ENCODE results near the gene BST2. TPM values are rescaled to one million over a fixed set of nuclear protein-coding genes. Genes with fewer than 3 reads are reported as not detected.

BST2 gene
- total RNA-seq, 2 donors from 2014 or later: 12.8 to 15.6 TPM

DNA sequence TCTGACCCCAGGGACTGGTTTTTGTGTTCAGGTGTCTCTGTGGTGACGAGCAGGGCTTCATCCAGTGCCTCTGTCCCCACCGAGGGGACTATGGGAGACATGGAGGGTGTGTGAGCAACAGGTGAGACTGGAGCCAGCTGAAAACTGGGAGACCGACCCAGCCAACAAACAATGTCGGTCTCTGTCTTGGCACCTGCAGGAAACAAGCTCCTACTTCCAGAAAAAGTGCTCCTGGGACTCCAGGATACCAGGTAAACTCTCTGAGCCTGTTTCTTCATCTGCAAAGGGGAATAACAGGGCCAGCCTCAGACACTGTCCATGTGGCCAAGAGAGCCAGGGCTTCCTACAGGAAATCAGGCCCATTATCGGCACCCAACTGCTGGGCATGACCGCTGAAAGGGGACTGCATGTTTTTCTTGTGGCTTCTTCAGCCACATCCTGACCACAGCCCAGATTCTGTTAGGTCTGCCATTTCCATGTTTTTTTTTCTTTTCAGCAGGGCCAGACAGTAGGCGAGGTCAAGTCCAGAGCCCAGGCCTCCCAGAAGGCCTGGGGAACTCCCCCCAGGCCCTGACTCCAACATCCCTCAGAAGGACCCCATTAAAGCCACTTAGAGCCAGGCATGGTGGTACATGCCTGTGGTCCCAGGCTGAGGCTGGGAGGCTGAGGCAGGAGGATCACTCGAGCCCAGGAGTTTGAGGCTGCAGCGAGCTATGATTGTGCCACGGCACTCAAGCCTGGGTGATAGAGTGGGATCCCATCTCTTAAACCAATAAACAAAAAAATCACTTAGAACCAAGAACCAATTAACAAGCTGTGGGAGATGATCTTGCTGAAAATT is 836 bp upstream of the BST2 start:
- peak overlapping the region; percentile 88 for H3K27ac ChIP-seq
- peaks cover 3% of the 10 kb centered on the region for H3K4me1 ChIP-seq
- peak overlapping the region; percentile 59 to 71 for H3K9ac ChIP-seq (ENCODE audit: low read depth in 2 of 2, low read length in 2 of 2)
- TF ChIP-seq, protein P1, sequence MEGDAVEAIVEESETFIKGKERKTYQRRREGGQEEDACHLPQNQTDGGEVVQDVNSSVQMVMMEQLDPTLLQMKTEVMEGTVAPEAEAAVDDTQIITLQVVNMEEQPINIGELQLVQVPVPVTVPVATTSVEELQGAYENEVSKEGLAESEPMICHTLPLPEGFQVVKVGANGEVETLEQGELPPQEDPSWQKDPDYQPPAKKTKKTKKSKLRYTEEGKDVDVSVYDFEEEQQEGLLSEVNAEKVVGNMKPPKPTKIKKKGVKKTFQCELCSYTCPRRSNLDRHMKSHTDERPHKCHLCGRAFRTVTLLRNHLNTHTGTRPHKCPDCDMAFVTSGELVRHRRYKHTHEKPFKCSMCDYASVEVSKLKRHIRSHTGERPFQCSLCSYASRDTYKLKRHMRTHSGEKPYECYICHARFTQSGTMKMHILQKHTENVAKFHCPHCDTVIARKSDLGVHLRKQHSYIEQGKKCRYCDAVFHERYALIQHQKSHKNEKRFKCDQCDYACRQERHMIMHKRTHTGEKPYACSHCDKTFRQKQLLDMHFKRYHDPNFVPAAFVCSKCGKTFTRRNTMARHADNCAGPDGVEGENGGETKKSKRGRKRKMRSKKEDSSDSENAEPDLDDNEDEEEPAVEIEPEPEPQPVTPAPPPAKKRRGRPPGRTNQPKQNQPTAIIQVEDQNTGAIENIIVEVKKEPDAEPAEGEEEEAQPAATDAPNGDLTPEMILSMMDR (IDR thresholded peaks at IDR 0.05): no peak
- H3K9me3 ChIP-seq: no peaks in the 10 kb centered on the region
- H3K36me3 ChIP-seq: no peaks in the 10 kb centered on the region
- peak overlapping the region; percentile 35 for H3K4me3 ChIP-seq
- intact Hi-C loops (cut with DNase I): no loop called here
- no peak for DNase-seq
- no peaks in the 10 kb centered on the region for H3K27me3 ChIP-seq

DNA sequence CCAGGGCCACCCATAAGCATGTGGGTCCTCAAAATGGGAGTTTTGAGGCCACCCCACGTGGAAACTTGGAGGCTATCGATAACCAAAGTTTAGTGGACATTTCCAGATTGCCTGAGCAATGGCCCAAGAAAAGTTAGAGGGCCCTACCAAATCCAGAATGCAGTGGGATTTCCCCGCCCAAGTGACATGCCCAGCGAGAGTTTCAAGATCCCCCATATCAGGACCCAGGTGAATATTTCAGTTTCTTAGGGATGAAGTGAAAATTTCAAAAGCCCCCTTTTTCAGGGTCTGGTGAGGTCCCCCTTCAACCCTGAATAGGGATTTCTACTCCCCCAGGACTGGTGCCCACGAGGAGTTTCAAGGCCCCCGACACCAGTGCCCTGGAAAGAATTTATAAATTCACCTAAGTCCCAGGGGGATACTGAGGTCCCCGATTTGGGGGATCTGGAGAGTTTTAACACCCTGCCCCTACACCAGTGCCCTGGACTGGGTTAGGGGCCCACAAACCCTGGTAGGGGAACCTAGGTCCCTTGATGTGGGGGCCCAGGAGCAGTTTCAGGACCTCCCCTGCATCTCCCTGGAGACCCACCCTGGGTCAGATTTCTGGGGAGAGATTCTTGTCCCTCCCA is 695 bp downstream of the BST2 start:
- no peaks in the 10 kb centered on the region for H3K36me3 ChIP-seq
- TF ChIP-seq, protein P1 (IDR thresholded peaks at IDR 0.05): no peak
- intact Hi-C loops (cut with DNase I): no loop called here
- H3K9ac ChIP-seq (ENCODE audit: low read depth in 2 of 2, low read length in 2 of 2): peak overlapping the region; percentile 71 to 83
- peak overlapping the region; percentile 35 for H3K4me3 ChIP-seq
- DNase-seq: no peak
- H3K4me1 ChIP-seq: peaks cover 3% of the 10 kb centered on the region
- no peaks in the 10 kb centered on the region for H3K27me3 ChIP-seq
- peak overlapping the region; percentile 88 for H3K27ac ChIP-seq
- no peaks in the 10 kb centered on the region for H3K9me3 ChIP-seq

DNA sequence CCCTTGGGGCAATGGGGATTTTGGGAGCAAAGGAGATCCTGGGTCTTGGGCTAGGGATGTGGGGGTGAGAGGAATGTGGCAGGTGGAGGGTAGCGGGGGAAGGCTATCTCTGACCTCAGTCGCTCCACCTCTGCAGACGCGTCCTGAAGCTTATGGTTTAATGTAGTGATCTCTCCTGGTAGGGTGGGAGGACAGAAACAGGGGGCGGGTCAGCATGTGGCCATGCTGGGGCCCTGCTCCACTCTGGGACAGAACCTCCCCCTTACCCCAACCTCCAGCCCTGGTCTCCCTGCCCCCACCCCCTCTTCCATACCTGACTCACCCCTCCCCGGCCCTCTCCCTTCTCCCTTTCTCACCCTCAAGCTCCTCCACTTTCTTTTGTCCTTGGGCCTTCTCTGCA is 1.4 kb downstream of the BST2 start:
- H3K9me3 ChIP-seq: no peaks in the 10 kb centered on the region
- peak overlapping the region; percentile 35 for H3K4me3 ChIP-seq
- no peaks in the 10 kb centered on the region for H3K27me3 ChIP-seq
- H3K36me3 ChIP-seq: no peaks in the 10 kb centered on the region
- peaks cover 3% of the 10 kb centered on the region for H3K4me1 ChIP-seq
- no peak for DNase-seq
- H3K9ac ChIP-seq (ENCODE audit: low read depth in 2 of 2, low read length in 2 of 2): peak overlapping the region in 1 of 2 donors; percentile 83
- no peak overlapping the region for H3K27ac ChIP-seq
- intact Hi-C loops (cut with DNase I): no loop called here
- TF ChIP-seq, protein P1 (IDR thresholded peaks at IDR 0.05): no peak

DNA sequence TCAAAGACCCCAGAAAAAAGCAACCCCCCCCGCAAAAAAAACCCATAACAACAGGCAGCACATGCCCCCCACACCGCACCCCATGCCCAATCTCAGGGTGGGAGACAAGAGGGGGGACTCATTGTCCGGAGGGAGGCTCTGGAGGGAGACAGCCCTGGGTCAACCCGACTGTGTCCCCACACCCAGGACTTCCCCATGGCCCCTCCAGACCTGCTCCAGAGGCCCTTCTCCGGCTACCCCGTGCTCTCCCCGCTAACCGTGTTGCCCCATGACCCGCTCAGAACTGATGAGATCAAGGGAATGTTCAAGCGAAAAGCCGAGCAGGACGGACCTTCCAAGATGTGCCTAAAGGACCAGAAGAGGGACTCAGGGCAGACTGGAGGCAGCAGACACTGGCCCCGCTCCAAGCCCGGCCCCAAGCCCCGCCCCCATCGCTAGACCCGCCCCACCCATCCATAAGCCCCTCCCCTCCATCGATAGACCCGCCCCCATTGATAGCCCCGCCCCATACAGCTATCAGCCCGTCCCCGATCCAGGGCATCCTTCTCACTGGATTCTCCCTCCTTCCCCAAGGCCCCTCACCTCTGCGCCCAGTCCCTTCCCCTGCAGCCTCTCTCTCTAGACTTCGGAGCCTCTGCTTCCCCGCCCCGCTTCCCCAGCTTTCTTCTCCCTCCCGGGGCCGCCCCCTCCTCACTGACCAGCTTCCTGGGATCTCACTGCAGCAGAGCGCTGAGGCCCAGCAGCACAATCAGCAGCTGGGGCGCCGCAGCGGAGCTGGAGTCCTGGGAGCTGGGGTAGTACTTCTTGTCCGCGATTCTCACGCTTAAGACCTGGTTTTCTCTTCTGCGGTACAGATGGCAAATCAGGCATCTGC is 2.2 kb downstream of the BST2 start:
- H3K27me3 ChIP-seq: no peaks in the 10 kb centered on the region
- peak overlapping the region; percentile 35 for H3K4me3 ChIP-seq
- DNase-seq: no peak
- peaks cover 3% of the 10 kb centered on the region for H3K4me1 ChIP-seq
- H3K36me3 ChIP-seq: no peaks in the 10 kb centered on the region
- intact Hi-C loops (cut with DNase I): no loop called here
- TF ChIP-seq, protein P1 (IDR thresholded peaks at IDR 0.05): no peak
- H3K9ac ChIP-seq (ENCODE audit: low read depth in 2 of 2, low read length in 2 of 2): no peak overlapping the region
- no peaks in the 10 kb centered on the region for H3K9me3 ChIP-seq
- no peak overlapping the region for H3K27ac ChIP-seq

DNA sequence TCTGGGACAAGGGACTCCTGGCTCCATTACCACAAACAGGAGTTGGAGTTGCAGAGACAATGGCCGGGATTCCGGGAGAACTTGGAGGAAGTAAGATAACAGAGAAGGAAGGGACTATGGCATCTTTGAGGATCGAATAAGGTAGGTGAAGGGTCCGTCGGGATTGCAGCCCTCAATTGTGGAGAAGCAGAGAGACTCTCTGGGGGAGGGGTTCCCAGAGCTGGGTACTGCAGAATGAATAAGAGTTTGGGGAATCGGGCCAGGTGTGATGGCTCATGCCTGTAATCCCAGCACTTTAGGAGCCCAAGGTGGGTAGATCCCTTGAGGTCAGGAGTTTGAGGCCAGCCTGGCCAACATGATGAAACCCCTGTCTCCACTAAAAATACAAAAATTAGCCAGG is 3.8 kb downstream of the BST2 start:
- Histone ChIP-seq H3K36me3 (no peaks in the 10 kb centered on the region), H3K9me3 (no peaks in the 10 kb centered on the region), H3K4me3 (no peak overlapping the region), H3K4me1 (peaks cover 3% of the 10 kb centered on the region), H3K27me3 (no peaks in the 10 kb centered on the region), H3K27ac (no peak overlapping the region), H3K9ac (ENCODE audit: low read depth in 2 of 2, low read length in 2 of 2) (no peak overlapping the region)
- TF ChIP-seq, protein P1 (IDR thresholded peaks at IDR 0.05): no peak
- intact Hi-C loops (cut with DNase I): no loop called here
- no peak for DNase-seq

Measured in colonic mucosa (tissue), 4 donors.